Ascending aorta (tissue), 2 donors: ENCODE measurements around the gene SELL. TPM values are rescaled to one million over a fixed set of nuclear protein-coding genes. Genes with fewer than 3 reads are reported as not detected.
"Not testable (repeated sequence)": the region's sequence is repeated elsewhere in the genome, so short reads cannot be mapped to it uniquely, and the experiment has no call there.

Experiments used
- DNase-seq, 2 donors: peaks; one replicate each; pipeline ENCODE4 v3.0.0-alpha.2; 2019; ENCODE audit warnings: low spot score in 2 of 2
- H3K27ac ChIP-seq, 2 donors: fragments of 200-600 bp; sonication (generic); one replicate each; pipeline ENCODE4 v1.5.1; 2016 to 2017; ENCODE audit warnings: mild to moderate bottlenecking in 1 of 2
- H3K27me3 ChIP-seq: fragments of 200-600 bp; sonication (generic); one replicate; pipeline ENCODE4 v1.5.1; 2017
- H3K36me3 ChIP-seq, 2 donors: fragments of 200-600 bp; sonication (generic); one replicate each; pipeline ENCODE4 v1.5.1; 2016
- H3K4me1 ChIP-seq, 2 donors: fragments of 200-600 bp; sonication (generic); one replicate each; pipeline ENCODE4 v1.5.1; 2016 to 2017; ENCODE audit warnings: mild to moderate bottlenecking in 1 of 2
- H3K4me3 ChIP-seq, 2 donors: fragments of 200-600 bp; sonication (generic); one replicate each; pipeline ENCODE4 v1.5.1; 2016 to 2017; ENCODE audit warnings: mild to moderate bottlenecking in 1 of 2
- H3K9me3 ChIP-seq, 2 donors: fragments of 200-600 bp; sonication (generic); one replicate each; pipeline ENCODE4 v1.5.1; 2016
- intact Hi-C: fragments of 100-400 bp; cut with DNase I; formaldehyde crosslinking; loops from one replicate; pipeline ENCODE4 v1.15.1; 2023
- total RNA-seq: library from RNA; depleted of rRNA; stranded (reverse); fragments of >200 nt; gene quantifications from one replicate; pipeline ENCODE4 v1.1.0, GENCODE V29; 2016
- TF ChIP-seq, protein P1 (sequence below), 3 experiments: fragments of 200-600 bp in 2 of 3; fragments of 450-650 bp in 1 of 3; sonication (generic) in 2 of 3; IDR thresholded peaks; one replicate each; pipeline ENCODE4 v1.5.1; 2016 to 2019; ENCODE audit warnings: antibody characterized with exemption in 3 of 3, mild to moderate bottlenecking in 1 of 3, moderate library complexity in 1 of 3

Gene SELL
- total RNA-seq, 1 donor from 2014 or later, result 1.9 TPM

DNA sequence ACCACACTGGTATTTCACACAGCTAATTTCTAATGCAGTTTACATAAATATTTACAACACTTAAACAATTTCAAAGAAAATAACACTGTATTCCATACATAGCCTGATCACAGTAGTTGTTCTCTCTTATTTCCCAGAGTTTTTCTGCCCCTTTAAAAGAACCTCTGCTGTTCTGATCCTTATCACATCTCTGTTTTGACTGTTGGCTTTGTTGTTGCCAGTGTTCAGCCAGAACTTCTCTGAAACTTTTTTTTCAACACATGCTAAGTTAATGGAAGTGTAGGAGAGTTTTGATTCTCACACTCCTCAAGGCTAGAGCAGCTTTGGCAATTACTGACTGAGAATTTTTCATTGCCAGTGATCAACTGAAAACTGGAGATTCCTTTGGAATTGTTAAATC lies 11.4 kb upstream of the SELL start:
- H3K4me3 ChIP-seq, result no peak overlapping the region
- H3K27me3 ChIP-seq, result no peaks in the 10 kb centered on the region
- no peaks in the 10 kb centered on the region for H3K36me3 ChIP-seq
- TF ChIP-seq, protein P1, sequence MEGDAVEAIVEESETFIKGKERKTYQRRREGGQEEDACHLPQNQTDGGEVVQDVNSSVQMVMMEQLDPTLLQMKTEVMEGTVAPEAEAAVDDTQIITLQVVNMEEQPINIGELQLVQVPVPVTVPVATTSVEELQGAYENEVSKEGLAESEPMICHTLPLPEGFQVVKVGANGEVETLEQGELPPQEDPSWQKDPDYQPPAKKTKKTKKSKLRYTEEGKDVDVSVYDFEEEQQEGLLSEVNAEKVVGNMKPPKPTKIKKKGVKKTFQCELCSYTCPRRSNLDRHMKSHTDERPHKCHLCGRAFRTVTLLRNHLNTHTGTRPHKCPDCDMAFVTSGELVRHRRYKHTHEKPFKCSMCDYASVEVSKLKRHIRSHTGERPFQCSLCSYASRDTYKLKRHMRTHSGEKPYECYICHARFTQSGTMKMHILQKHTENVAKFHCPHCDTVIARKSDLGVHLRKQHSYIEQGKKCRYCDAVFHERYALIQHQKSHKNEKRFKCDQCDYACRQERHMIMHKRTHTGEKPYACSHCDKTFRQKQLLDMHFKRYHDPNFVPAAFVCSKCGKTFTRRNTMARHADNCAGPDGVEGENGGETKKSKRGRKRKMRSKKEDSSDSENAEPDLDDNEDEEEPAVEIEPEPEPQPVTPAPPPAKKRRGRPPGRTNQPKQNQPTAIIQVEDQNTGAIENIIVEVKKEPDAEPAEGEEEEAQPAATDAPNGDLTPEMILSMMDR (IDR thresholded peaks at IDR 0.05), result no peak
- H3K4me1 ChIP-seq, result no peaks in the 10 kb centered on the region
- no peak overlapping the region for H3K27ac ChIP-seq
- intact Hi-C loops, result no loop called here
- H3K9me3 ChIP-seq, result no peaks in the 10 kb centered on the region
- no peak for DNase-seq

- intact Hi-C loops, DNase-seq, H3K27me3 ChIP-seq, H3K36me3 ChIP-seq, H3K27ac ChIP-seq, H3K9me3 ChIP-seq, H3K4me3 ChIP-seq, H3K4me1 ChIP-seq: not testable (repeated sequence)
Measured at GRCh38 chr1:169715100-169715499, 3.7 kb upstream of the SELL start.

DNA sequence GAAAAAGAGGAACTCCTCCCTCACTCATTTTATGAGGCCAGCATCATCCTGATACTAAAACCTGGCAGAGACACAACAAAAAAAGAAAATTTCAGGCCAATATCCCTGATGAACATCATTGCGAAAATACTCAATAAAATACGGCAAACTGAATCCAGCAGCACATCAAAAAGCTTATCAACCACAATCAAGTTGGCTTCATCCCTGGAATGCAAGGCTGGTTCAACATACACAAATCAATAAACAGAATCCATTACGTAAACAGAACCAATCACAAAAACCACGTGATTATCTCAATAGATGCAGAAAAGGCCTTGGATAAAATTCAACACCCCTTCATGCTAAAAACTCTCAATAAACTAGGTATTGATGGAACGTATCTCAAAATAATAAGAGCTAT lies 1.7 kb upstream of the SELL start:
- intact Hi-C loops, H3K27me3 ChIP-seq, H3K4me3 ChIP-seq, H3K9me3 ChIP-seq, H3K36me3 ChIP-seq, H3K27ac ChIP-seq, DNase-seq, H3K4me1 ChIP-seq: not testable (repeated sequence)

DNA sequence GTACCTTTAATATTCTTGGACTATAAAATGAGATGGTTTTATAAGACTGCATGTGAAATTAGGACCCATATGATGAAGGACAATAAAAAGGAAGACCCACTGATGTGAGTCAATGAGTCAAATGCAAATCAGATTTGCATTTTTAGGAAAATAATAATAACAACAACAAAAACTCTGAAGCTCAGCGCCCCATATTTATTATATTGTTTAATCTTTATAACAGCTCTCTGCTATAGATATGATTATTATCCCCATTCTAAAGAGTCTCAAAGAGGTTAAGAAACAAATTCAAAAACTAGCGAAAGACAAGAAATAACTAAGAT lies 850 bp upstream of the SELL start:
- Histone ChIP-seq H3K4me3 (no peak overlapping the region), H3K27me3 (no peaks in the 10 kb centered on the region), H3K9me3 (peaks cover 0 to 5% of the 10 kb centered on the region in 2 donors), H3K36me3 (no peaks in the 10 kb centered on the region), H3K4me1 (no peaks in the 10 kb centered on the region), H3K27ac (no peak overlapping the region)
- no peak for DNase-seq
- intact Hi-C loops, result no loop called here
- TF ChIP-seq, protein P1 (IDR thresholded peaks at IDR 0.05), result no peak

DNA sequence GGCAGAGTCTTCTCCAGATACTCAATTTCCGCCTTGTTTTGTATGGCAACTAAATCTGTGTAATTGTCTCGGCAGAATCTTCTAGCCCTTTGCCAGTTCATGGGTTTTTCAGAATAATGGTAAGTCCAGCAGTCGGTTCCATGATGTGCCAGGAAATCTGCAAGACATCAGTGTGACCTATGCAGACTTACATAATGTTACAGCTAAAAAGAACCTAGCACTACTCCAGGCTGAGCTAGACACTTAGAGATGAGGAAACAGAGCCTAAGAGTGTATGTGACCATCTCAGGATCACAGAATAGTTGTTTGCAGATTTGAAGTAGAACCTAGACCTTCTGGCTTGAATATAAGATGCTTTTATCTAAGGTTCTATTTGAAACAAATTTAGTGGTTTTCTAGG lies 2.8 kb downstream of the SELL start:
- TF ChIP-seq, protein P1 (IDR thresholded peaks at IDR 0.05), result no peak
- no peaks in the 10 kb centered on the region for H3K36me3 ChIP-seq
- intact Hi-C loops, result no loop called here
- H3K27ac ChIP-seq, result no peak overlapping the region
- H3K9me3 ChIP-seq, result peaks cover 0 to 2% of the 10 kb centered on the region in 2 donors
- DNase-seq, result no peak
- H3K4me1 ChIP-seq, result no peaks in the 10 kb centered on the region
- no peaks in the 10 kb centered on the region for H3K27me3 ChIP-seq
- H3K4me3 ChIP-seq, result no peak overlapping the region

- H3K36me3 ChIP-seq, result no peaks in the 10 kb centered on the region
- H3K9me3 ChIP-seq, result no peaks in the 10 kb centered on the region
- H3K4me3 ChIP-seq, result no peak overlapping the region
- no peak for DNase-seq
- no peak overlapping the region for H3K27ac ChIP-seq
- H3K27me3 ChIP-seq, result no peaks in the 10 kb centered on the region
- TF ChIP-seq, protein P1 (IDR thresholded peaks at IDR 0.05), result no peak
- H3K4me1 ChIP-seq, result no peaks in the 10 kb centered on the region
- intact Hi-C loops, result no loop called here
Measured at GRCh38 chr1:169707912-169708604, 3.4 kb downstream of the SELL start.

DNA sequence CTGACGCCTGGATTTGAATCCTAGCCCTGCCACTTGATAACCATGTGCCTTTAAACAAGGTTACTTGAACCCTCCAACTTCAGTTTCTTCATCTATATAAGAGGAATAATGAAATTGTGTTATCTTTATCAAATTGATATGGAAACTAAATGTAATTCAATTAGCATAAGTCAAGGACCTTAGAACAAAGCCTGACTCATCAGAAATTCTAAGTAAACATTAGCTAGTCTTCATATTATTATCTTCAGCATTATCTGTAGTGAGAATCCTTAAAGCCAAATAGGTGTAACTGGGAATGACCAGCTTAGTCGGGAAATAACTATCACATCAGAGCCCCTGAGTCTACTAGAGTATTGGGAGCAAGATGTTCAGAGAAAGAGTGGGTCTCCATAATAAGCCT lies 6.6 kb downstream of the SELL start:
- Histone ChIP-seq H3K27ac (no peak overlapping the region), H3K9me3 (no peaks in the 10 kb centered on the region), H3K36me3 (no peaks in the 10 kb centered on the region), H3K4me3 (no peak overlapping the region), H3K27me3 (no peaks in the 10 kb centered on the region), H3K4me1 (no peaks in the 10 kb centered on the region)
- no peak for DNase-seq
- intact Hi-C loops, result no loop called here
- TF ChIP-seq, protein P1 (IDR thresholded peaks at IDR 0.05), result no peak
